ENCODE data around the gene GDF3. TPM values are rescaled to one million over a fixed set of nuclear protein-coding genes. Genes with fewer than 3 reads are reported as not detected.
"Not testable (repeated sequence)": the region's sequence is repeated elsewhere in the genome, so short reads cannot be mapped to it uniquely, and the experiment has no call there.

The GDF3 gene
- total RNA-seq, result not detected

DNA sequence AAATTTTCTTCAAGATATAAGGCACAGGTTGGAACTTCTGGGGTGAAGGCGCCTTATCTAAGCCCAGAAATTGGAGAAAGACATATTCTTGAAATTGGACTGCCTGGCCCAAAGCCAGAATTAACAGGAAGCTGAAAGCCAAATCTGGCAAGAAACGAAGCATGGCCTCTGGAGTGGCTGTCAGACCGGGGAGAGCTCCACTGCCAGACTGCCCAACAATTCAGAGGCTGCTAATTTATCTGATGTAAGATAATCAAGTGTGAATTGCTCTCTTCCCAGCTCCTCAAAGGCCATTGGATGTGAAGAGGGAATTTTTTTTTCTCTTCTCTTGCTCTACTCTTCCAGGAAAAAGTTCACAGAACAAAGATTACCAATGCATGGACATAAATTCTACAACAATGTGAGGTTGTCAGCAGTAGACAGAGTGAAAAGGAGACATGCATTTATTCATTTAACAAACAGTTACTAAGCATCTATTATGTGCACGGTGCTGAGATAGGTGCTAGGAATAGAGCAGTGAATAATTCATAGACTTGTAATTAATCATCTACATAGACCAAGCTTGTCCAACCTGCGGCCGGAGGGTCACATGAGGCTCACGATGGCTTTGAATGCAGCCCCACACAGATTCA, at the start of gene GDF3:
TSS of gene GDF3 (minus strand) at position 210 of the 632 bp plus-strand sequence. CDS start at position 163, 47 bp downstream.
- peaks cover 5% of the 10 kb centered on the region for H3K27me3 Mint-ChIP-seq
- H3K27ac Mint-ChIP-seq, result no peak within 1 kb of the TSS
- ChIA-PET CTCF (no interaction called here), POLR2A (no interaction called here)
- H3K4me3 Mint-ChIP-seq, result no peak within 1 kb of the TSS
- no peaks in the 10 kb centered on the region for H3K4me1 Mint-ChIP-seq
- no peak for DNase-seq
- no peaks in the 10 kb centered on the region for H3K9me3 Mint-ChIP-seq
- H3K36me3 Mint-ChIP-seq (ENCODE audit: low read depth), result no peaks in the 10 kb centered on the region

DNA sequence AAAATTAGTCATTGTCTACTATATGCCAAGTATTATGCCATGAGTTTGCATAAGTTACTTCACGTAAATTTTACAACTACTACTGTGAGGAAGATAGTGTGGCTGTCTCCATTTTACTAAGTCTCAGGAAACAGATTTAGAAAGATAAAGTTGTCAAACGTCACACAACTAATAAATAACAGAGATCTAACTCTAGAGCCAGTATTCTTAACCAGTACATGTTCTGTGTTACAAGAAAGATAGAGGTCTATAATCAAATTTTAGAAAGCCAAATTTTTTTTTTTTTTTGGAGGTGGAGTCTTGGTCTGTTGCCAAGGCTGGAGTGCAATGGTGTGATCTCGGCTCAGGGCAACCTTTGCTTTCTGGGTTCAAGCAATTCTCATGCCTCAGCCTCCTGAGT, 37.4 kb upstream of the GDF3 start:
- H3K9me3 Mint-ChIP-seq, result no peaks in the 10 kb centered on the region
- no peak overlapping the region for H3K27ac Mint-ChIP-seq
- CTCF ChIA-PET, result no interaction called here
- no peak overlapping the region for H3K4me3 Mint-ChIP-seq
- POLR2A ChIA-PET, result no interaction called here
- peaks cover 3% of the 10 kb centered on the region for H3K27me3 Mint-ChIP-seq
- no peaks in the 10 kb centered on the region for H3K4me1 Mint-ChIP-seq
- H3K36me3 Mint-ChIP-seq (ENCODE audit: low read depth), result no peaks in the 10 kb centered on the region
- no peak for DNase-seq

DNA sequence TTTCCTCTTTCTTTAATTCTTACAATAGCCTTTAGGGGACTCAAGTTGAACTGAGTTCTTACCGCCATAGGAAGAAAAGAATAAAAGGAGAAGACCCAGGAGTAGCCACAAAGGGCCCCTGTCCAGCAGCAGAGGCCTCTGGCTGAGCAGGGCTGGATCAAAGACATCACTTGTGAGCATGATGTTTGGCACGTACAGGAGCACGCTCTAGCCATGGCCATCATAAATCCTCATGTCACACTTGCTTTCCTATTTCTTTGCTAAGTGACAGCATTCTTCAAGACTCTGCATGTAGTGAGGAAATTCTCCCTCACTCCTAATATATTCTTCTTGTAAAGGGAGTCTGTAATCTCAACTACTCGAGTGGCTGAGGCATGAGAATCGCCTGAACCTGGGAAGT, 35.9 kb upstream of the GDF3 start:
- CTCF ChIA-PET, result no interaction called here
- Mint-ChIP-seq H3K9me3 (no peaks in the 10 kb centered on the region), H3K27me3 (peaks cover 3% of the 10 kb centered on the region), H3K27ac (no peak overlapping the region), H3K36me3 (ENCODE audit: low read depth) (no peaks in the 10 kb centered on the region), H3K4me3 (no peak overlapping the region), H3K4me1 (no peaks in the 10 kb centered on the region)
- POLR2A ChIA-PET, result no interaction called here
- DNase-seq, result no peak

GRCh38 chr12:7730984-7731383, 35.4 kb upstream of the GDF3 start:
- H3K27me3 Mint-ChIP-seq; H3K36me3 Mint-ChIP-seq (ENCODE audit: low read depth); H3K27ac Mint-ChIP-seq; POLR2A ChIA-PET; H3K4me1 Mint-ChIP-seq; CTCF ChIA-PET; H3K4me3 Mint-ChIP-seq; DNase-seq; H3K9me3 Mint-ChIP-seq: not testable (repeated sequence)

- Mint-ChIP-seq H3K4me1 (no peaks in the 10 kb centered on the region), H3K9me3 (no peaks in the 10 kb centered on the region), H3K27me3 (peaks cover 3% of the 10 kb centered on the region), H3K4me3 (no peak overlapping the region), H3K27ac (no peak overlapping the region), H3K36me3 (ENCODE audit: low read depth) (no peaks in the 10 kb centered on the region)
- CTCF ChIA-PET, result no interaction called here
- POLR2A ChIA-PET, result no interaction called here
- DNase-seq, result no peak
Observed at GRCh38 chr12:7729746-7730145, 34.2 kb upstream of the GDF3 start.

- H3K27me3 Mint-ChIP-seq, result peaks cover 4% of the 10 kb centered on the region
- H3K36me3 Mint-ChIP-seq (ENCODE audit: low read depth), result no peaks in the 10 kb centered on the region
- ChIA-PET POLR2A (no interaction called here), CTCF (no interaction called here)
- no peak for DNase-seq
- H3K4me3 Mint-ChIP-seq, result no peak overlapping the region
- H3K4me1 Mint-ChIP-seq, result no peaks in the 10 kb centered on the region
- H3K27ac Mint-ChIP-seq, result no peak overlapping the region
- H3K9me3 Mint-ChIP-seq, result no peaks in the 10 kb centered on the region
Observed at GRCh38 chr12:7723926-7724325, 28.4 kb upstream of the GDF3 start.

DNA sequence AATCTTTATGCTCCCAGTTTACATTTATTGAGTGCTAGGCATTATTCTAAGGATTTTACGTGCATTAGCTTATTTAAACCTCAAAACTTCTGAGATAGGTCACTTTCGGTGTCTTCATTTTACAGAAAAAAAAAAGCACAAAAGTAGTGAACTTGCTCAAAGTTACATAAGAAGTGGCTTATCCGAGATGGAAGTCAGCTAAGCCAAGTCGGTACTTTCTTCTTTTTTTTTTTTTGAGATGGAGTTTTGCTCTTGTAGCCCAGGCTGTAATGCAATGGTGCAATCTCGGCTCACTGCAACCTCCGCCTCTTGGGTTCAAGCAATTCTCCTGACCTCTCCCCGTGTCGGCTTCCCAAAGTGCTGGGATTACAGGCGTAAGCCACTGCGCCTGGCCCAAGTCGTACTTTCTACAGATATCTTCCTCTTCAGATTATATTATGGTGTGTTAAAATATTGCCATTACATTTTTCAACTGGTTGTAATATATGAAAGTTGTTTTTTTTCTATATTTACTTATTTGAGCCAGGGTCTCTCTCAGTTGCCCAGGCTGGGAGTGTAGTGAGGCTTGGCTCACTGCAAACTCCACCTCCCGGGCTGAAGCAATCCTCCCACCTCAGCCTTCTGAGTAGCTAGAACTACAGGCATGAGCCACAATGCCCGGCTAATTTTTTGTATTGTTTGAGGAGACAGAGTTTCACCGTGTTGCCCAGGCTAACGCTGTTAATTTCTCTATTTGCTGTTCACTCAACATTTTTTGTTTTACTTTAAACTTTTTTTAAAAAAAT, 24.6 kb upstream of the GDF3 start:
- H3K36me3 Mint-ChIP-seq (ENCODE audit: low read depth), result no peaks in the 10 kb centered on the region
- no peak for DNase-seq
- H3K9me3 Mint-ChIP-seq, result no peaks in the 10 kb centered on the region
- no peaks in the 10 kb centered on the region for H3K4me1 Mint-ChIP-seq
- POLR2A ChIA-PET, result no interaction called here
- peaks cover 14% of the 10 kb centered on the region for H3K27me3 Mint-ChIP-seq
- H3K4me3 Mint-ChIP-seq, result no peak overlapping the region
- no peak overlapping the region for H3K27ac Mint-ChIP-seq
- CTCF ChIA-PET, result interaction anchor here (1.0 kb wide), 1 partner anchor 87 kb away, joined by 3 read pairs; no protein-coding TSS in a partner anchor

DNA sequence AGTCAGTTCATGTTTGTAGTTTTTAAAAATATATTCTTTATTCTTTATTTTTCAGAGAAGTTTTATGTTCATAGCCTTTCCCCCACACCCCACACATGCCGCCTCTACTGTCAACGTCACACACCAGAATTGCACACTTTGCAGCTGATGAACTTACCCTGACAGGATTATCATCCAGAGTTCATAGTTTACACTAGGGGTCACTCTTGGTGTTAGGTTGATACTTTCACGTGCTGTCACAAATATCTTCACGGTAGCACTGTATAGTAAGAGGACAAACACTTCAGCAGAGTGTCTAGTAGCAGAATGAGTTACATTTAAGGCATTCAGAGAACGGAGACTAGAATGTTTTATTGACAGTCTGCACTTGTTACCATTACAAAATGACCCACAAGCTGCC, 20.8 kb upstream of the GDF3 start:
- no peak overlapping the region for H3K4me3 Mint-ChIP-seq

DNA sequence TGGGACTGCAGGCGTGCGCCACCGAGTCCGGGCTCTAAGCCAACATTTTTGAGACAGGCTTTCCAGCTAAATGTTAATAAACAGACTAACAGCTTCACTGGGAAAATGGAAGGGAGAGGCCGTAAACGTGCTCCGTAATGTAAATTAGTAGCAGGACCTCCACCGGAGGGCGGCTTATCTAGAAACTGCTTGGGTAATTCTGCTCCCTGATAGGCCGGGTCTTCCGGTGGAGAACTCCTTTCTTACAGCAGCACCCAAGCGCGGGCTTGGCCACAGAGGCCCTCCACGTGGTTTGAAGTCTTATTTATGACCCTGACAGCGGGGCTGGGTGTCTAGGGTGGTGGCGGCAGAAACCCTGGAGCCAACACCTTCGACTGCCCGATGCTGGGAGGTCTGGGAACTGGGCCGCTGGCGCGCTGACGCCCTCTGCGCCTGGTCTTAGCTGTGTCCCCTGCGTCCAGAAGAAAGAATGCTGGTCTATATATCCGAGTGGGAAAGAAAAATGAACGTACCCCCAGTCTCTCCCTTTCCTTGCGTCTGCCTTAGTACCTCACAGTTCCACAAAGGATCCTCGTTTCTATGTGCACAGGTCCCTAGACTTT, 17.4 kb upstream of the GDF3 start:
- CTCF ChIA-PET, result no interaction called here
- Mint-ChIP-seq H3K9me3 (no peaks in the 10 kb centered on the region), H3K4me3 (no peak overlapping the region), H3K27ac (no peak overlapping the region), H3K27me3 (peaks cover 7% of the 10 kb centered on the region), H3K36me3 (ENCODE audit: low read depth) (no peaks in the 10 kb centered on the region), H3K4me1 (no peaks in the 10 kb centered on the region)
- POLR2A ChIA-PET, result no interaction called here
- no peak for DNase-seq

More for the DNA sequence above, 20.8 kb upstream of the GDF3 start:
- Mint-ChIP-seq H3K9me3 (no peaks in the 10 kb centered on the region), H3K27ac (no peak overlapping the region), H3K4me1 (no peaks in the 10 kb centered on the region), H3K36me3 (ENCODE audit: low read depth) (no peaks in the 10 kb centered on the region), H3K27me3 (peaks cover 14% of the 10 kb centered on the region)
- ChIA-PET POLR2A (no interaction called here), CTCF (interaction anchor here (0.8 to 1.3 kb wide), 3 partner anchors 74 to 91 kb away, joined by 3 to 4 read pairs (median 3); no protein-coding TSS in a partner anchor)
- no peak for DNase-seq

GRCh38 chr12:7711133-7711532, 15.6 kb upstream of the GDF3 start, which contains the start of gene DPPA3:
Gene DPPA3 (plus strand): TSS chr12:7711433. CDS start chr12:7711571, 138 bp downstream.
- ChIA-PET POLR2A (no interaction called here), CTCF (no interaction called here)
- Mint-ChIP-seq H3K27me3 (no peaks in the 10 kb centered on the region), H3K4me1 (no peaks in the 10 kb centered on the region), H3K4me3 (no peak within 1 kb of the TSS), H3K9me3 (no peaks in the 10 kb centered on the region), H3K27ac (no peak within 1 kb of the TSS), H3K36me3 (ENCODE audit: low read depth) (no peaks in the 10 kb centered on the region)
- DNase-seq, result no peak

DNA sequence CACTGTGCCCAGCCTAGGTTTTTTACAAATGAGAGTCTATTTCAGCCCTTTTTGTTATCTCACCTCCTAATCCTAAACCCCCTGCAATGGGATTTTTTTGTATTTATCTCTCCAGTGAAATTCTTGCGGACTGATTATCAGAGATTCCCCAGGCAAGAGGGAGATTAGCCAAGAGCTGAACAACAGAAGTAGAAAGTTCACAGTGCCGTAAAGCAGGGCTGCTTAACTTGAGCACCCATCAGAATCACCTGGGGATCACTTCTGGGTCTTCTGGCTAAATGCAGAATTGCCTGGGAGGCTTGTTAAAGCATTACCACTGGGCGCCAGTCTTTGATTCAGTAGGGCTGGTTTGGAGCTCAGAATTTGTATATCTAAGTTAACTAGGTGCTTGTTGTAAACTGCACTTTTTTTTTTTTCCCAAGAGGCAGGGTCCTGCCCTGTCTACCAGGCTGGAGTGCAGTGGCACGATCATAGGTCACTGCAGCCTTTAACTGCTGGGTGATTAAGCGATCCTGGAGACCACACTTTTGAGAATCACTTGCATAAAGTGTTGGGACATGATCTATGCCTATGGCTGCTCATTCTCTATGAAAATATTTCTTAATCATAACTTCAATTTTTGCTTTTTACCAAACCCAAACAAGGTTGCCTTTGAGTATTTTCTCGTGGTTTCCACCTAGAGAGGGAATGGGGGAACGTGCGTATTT, 14.5 kb upstream of the GDF3 start:
- CTCF ChIA-PET, result no interaction called here
- Mint-ChIP-seq H3K27me3 (no peaks in the 10 kb centered on the region), H3K9me3 (no peaks in the 10 kb centered on the region), H3K4me3 (no peak overlapping the region), H3K36me3 (ENCODE audit: low read depth) (no peaks in the 10 kb centered on the region), H3K4me1 (no peaks in the 10 kb centered on the region), H3K27ac (no peak overlapping the region)
- POLR2A ChIA-PET, result no interaction called here
- no peak for DNase-seq

DNA sequence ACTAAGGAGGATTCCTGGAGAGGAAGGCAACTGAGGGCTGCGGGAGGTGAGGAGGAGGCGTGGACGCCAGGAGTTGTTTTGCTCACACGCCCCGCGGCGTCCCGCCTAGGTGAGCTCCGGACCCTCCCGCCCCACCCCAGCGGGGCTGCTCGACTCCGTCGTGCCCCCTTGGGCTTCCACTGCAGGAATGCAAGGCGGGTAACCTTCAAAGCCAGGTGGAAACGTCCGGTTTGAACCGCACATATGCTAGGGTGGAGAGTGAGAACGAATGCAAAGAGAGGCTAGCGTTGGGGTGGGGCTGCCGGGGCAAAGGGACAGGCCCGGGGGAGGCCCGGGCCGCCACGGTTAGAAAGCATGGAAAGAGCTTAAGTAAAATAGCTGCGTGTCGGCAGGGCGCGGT, 10.3 kb upstream of the GDF3 start:
- DNase-seq, result no peak
- Mint-ChIP-seq H3K27me3 (no peaks in the 10 kb centered on the region), H3K27ac (no peak overlapping the region), H3K9me3 (no peaks in the 10 kb centered on the region), H3K4me3 (no peak overlapping the region), H3K36me3 (ENCODE audit: low read depth) (no peaks in the 10 kb centered on the region), H3K4me1 (no peaks in the 10 kb centered on the region)
- ChIA-PET CTCF (no interaction called here), POLR2A (no interaction called here)

DNA sequence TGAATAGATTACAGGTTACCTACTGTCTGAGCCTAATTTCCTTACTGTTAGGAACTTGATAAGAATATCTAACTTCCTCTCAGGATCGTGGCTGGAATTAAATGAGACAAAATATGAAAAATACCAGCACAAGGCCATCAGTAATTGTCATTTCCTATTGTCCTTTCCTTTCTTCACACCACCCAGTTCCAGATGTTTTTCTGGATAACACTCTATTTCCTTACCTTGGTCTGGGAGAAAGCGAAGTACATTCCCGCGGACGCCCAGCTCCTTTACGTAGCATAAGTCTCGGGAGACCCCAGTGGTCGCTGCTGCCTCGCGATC, 376 bp downstream of the GDF3 start:
- H3K9me3 Mint-ChIP-seq, result no peaks in the 10 kb centered on the region
- H3K27me3 Mint-ChIP-seq, result peaks cover 5% of the 10 kb centered on the region
- H3K36me3 Mint-ChIP-seq (ENCODE audit: low read depth), result no peaks in the 10 kb centered on the region
- no peaks in the 10 kb centered on the region for H3K4me1 Mint-ChIP-seq
- H3K27ac Mint-ChIP-seq, result no peak overlapping the region
- ChIA-PET CTCF (no interaction called here), POLR2A (no interaction called here)
- H3K4me3 Mint-ChIP-seq, result no peak overlapping the region
- no peak for DNase-seq
